ENCODE data around the gene GTF2IRD1. TPM values are rescaled to one million over a fixed set of nuclear protein-coding genes. Genes with fewer than 3 reads are reported as not detected.
A peak's percentile ranks its signal among the peaks of the same experiment; 100 is the strongest.

The GTF2IRD1 gene
- total and polyA plus RNA-seq, 10 donors = 2.4 to 6.6 (median 3.6) TPM

DNA sequence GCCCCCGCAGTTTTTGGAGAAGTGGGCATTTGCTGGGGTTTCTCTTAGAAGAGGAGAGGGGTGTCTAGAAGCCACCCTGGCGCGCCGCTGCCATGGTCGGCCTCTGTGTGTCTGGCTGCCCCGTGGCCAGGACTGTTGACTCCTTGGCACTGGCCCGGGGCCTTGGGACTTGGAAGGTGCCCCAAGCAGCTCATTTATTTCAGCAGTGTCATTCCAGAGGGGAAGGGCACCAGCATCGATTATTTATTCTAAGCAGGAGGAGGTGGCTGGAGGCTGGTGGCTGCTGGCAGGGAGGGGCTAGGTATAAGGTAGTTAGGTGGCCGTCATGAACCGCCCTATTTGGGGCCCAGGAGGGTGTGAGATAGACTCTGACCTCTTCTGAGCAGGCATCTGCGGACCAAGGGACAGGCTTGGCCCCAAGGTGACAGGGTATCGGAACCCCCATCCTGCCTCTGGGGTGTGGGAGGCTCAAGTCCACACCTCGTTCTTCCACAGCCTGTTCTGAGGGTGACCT lies 1.6 kb downstream of the GTF2IRD1 start:
- H3K27me3 ChIP-seq (replicated peaks in 1 of 7) = peaks cover 0 to 32% (median 16%) of the 10 kb centered on the region in 7 donors
- intact Hi-C loops (cut with DNase I; ENCODE audit: low total_unique reads) = loop anchor here (10.0 kb wide), 1 partner anchor 109 kb away; no protein-coding TSS in a partner anchor
- no peaks in the 10 kb centered on the region for H3K36me3 ChIP-seq
- peak overlapping the region in 1 of 8 donors; percentile 84 for H3K4me3 ChIP-seq
- TF ChIP-seq POLR2A (IDR thresholded peaks at IDR 0.05) (no peak), CTCF (IDR thresholded peaks at IDR 0.05 in 8 of 11, conservative IDR thresholded peaks at IDR 0.05 in 3 of 11) (no peak), POLR2AphosphoS5 (IDR thresholded peaks at IDR 0.05) (no peak)
- WGBS, 5 donors = 70 to 88% (median 84%) methylated on average over 8 to 13 of the region's 13 CpGs
- no peak for DNase-seq
- no peaks in the 10 kb centered on the region for H3K9me3 ChIP-seq
- H3K27ac ChIP-seq = peak overlapping the region in 2 of 8 donors; percentile 66 to 75
- peaks cover 6 to 32% (median 22%) of the 10 kb centered on the region in 6 donors for H3K4me1 ChIP-seq

GRCh38 chr7:74455928-74456327 lies 2.2 kb downstream of the GTF2IRD1 start:
- 74 to 85% (median 79%) methylated on average over 6 of the region's 6 CpGs for WGBS, 5 donors
- no peak for DNase-seq
- intact Hi-C loops (cut with DNase I; ENCODE audit: low total_unique reads) = loop anchor here (10.0 kb wide), 1 partner anchor 109 kb away; no protein-coding TSS in a partner anchor
- TF ChIP-seq POLR2AphosphoS5 (IDR thresholded peaks at IDR 0.05) = no peak
- no peak for TF ChIP-seq POLR2A (IDR thresholded peaks at IDR 0.05)
- no peak for TF ChIP-seq CTCF (IDR thresholded peaks at IDR 0.05 in 8 of 11, conservative IDR thresholded peaks at IDR 0.05 in 3 of 11)
- peaks cover 6 to 32% (median 22%) of the 10 kb centered on the region in 6 donors for H3K4me1 ChIP-seq
- no peaks in the 10 kb centered on the region for H3K9me3 ChIP-seq
- H3K27ac ChIP-seq = no peak overlapping the region
- H3K27me3 ChIP-seq (replicated peaks in 1 of 7) = peaks cover 0 to 32% (median 16%) of the 10 kb centered on the region in 7 donors
- H3K4me3 ChIP-seq = no peak overlapping the region
- H3K36me3 ChIP-seq = no peaks in the 10 kb centered on the region

GRCh38 chr7:74457007-74457406 lies 3.3 kb downstream of the GTF2IRD1 start:
- no peak for DNase-seq
- no peak overlapping the region for H3K4me3 ChIP-seq
- no peaks in the 10 kb centered on the region for H3K9me3 ChIP-seq
- peaks cover 6 to 31% (median 22%) of the 10 kb centered on the region in 6 donors for H3K4me1 ChIP-seq
- no peaks in the 10 kb centered on the region for H3K36me3 ChIP-seq
- intact Hi-C loops (cut with DNase I; ENCODE audit: low total_unique reads) = loop anchor here (10.0 kb wide), 1 partner anchor 108 kb away; no protein-coding TSS in a partner anchor
- WGBS, 5 donors = 79 to 89% (median 85%) methylated on average over 5 of the region's 5 CpGs
- no peak for TF ChIP-seq POLR2AphosphoS5 (IDR thresholded peaks at IDR 0.05)
- no peak overlapping the region for H3K27ac ChIP-seq
- H3K27me3 ChIP-seq (replicated peaks in 1 of 7) = peaks cover 0 to 32% (median 16%) of the 10 kb centered on the region in 7 donors

DNA sequence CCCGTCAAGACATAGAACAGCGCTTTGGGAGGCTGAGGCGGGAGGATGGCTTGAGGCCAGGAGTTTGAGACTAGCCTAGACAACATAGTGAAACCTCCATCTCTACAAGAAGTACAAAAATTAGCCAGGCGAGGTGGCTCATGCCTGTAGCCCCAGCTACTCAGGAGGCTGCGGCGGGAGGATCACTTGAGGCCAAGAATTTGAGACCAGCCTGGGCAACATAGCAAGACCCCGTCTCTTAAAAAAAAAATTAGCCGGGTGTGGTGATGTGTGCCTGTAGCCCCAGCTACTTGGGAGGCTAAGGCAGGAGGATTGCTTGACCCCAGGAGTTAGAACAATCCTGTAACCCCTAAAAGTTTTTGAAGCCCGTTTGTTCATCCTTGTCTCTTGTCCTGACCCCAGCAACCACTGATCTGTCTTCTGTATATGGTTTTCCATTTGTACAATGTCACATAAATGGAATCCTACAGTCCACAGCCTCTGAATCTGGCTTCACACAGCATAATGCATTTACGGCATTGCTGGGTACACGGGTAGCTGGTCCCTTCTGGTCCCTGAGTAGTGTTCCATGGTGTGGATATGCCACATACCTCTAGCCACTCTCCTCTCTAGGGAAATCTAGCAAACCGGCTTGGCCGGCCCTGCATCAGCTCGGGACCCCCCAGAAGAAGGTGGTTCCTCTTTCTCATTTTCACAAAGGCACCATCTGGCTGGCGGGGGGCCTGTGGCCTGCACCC lies 8.4 kb downstream of the GTF2IRD1 start:
- no peak for DNase-seq
- H3K9me3 ChIP-seq = no peaks in the 10 kb centered on the region
- TF ChIP-seq POLR2A (IDR thresholded peaks at IDR 0.05) = no peak
- TF ChIP-seq POLR2AphosphoS5 (IDR thresholded peaks at IDR 0.05) = no peak
- TF ChIP-seq CTCF (IDR thresholded peaks at IDR 0.05 in 8 of 11, conservative IDR thresholded peaks at IDR 0.05 in 3 of 11) = no peak
- intact Hi-C loops (cut with DNase I; ENCODE audit: low total_unique reads) = no loop called here
- H3K36me3 ChIP-seq = no peaks in the 10 kb centered on the region
- 74 to 84% (median 84%) methylated on average over 15 of the region's 15 CpGs for WGBS, 5 donors
- H3K4me1 ChIP-seq = no peaks in the 10 kb centered on the region
- H3K4me3 ChIP-seq = no peak overlapping the region
- no peaks in the 10 kb centered on the region for H3K27me3 ChIP-seq (replicated peaks in 1 of 7)
- no peak overlapping the region for H3K27ac ChIP-seq

Measured in spleen (tissue), 11 donors.